ENCODE data around the gene EHD1. TPM values are rescaled to one million over a fixed set of nuclear protein-coding genes. Genes with fewer than 3 reads are reported as not detected.

Gene EHD1
- total RNA-seq, 4 donors from 2014 or later: 53.5 to 90.7 (median 67.4) TPM

MicroRNAs within 50 kb of the gene (microRNA counts, 767-probe panel; counts per million panel counts)
- microRNA hsa-miR-192-5p: 2,296 to 3,722 counts per million in 2 donors

Small RNA genes lying within 50 kb of the gene (microRNA-seq; reads per million reads assigned to microRNA genes)
- gene MIR6749: not detected
- gene MIR6750: not detected

Small RNA genes lying within 50 kb of the gene (small RNA-seq; reads per million reads assigned to genes)
- gene MIR6749 (not detected), gene MIR6750 (not detected)

Other genes with a start within 250 kb of the EHD1 start
- 10 to 100 TPM in 1 of 4 donors, 1 to 10 TPM in 3; 2.0 to 12.3 (median 4.8) TPM for gene NRXN2, start 155.4 kb downstream of the EHD1 start, total RNA-seq
- gene RASGRP2, start 134.5 kb downstream of the EHD1 start, total RNA-seq: 1 to 10 TPM; 2.8 to 8.9 (median 6.6) TPM
- gene PYGM, start 118.6 kb downstream of the EHD1 start, total RNA-seq: 10 to 100 TPM in 1 of 4 donors, 1 to 10 TPM in 3; 4.3 to 14.8 (median 6.7) TPM
- 100 to 1,000 TPM; 171 to 419 (median 297) TPM for gene SF1, start 100.1 kb downstream of the EHD1 start, total RNA-seq
- gene MAP4K2, start 75.4 kb downstream of the EHD1 start, total RNA-seq: 10 to 100 TPM; 35.5 to 77.8 (median 37.5) TPM
- gene MEN1, start 68.1 kb downstream of the EHD1 start, total RNA-seq: 10 to 100 TPM; 23.5 to 31.5 (median 25.1) TPM
- gene CDC42BPG, start 34.0 kb downstream of the EHD1 start, total RNA-seq: 10 to 100 TPM in 2 of 4 donors, 1 to 10 TPM in 2; 7.8 to 13.9 (median 10.2) TPM
- gene ATG2A, start 38.6 kb upstream of the EHD1 start, total RNA-seq: 10 to 100 TPM; 19.5 to 43.1 (median 36.7) TPM
- 10 to 100 TPM; 14.8 to 30.1 (median 21.7) TPM for gene PPP2R5B, start 46.1 kb upstream of the EHD1 start, total RNA-seq
- under 1 TPM in 1 of 4 donors, not detected in 3; 0.94 TPM for gene GPHA2, start 57.3 kb upstream of the EHD1 start, total RNA-seq
- under 1 TPM in 1 of 4 donors, not detected in 3; 0.27 TPM for gene MAJIN, start 93.5 kb upstream of the EHD1 start, total RNA-seq
- gene BATF2, start 118.3 kb upstream of the EHD1 start, total RNA-seq: 1 to 10 TPM; 1.2 to 9.1 (median 2.3) TPM
- 100 to 1,000 TPM in 3 of 4 donors, 10 to 100 TPM in 1; 76.6 to 166 (median 119) TPM for gene ARL2, start 135.5 kb upstream of the EHD1 start, total RNA-seq
- 10 to 100 TPM; 11.6 to 36.4 (median 19.2) TPM for gene SNX15, start 148.8 kb upstream of the EHD1 start, total RNA-seq
- 10 to 100 TPM in 1 of 4 donors, 1 to 10 TPM in 3; 2.1 to 13.1 (median 6.0) TPM for gene SAC3D1, start 162.6 kb upstream of the EHD1 start, total RNA-seq
- 10 to 100 TPM in 1 of 4 donors, 1 to 10 TPM in 3; 5.6 to 21.5 (median 6.8) TPM for gene NAALADL1, start 179.9 kb upstream of the EHD1 start, total RNA-seq
- 1 to 10 TPM in 1 of 4 donors, under 1 TPM in 2, not detected in 1; 0.71 to 1.8 (median 0.81) TPM for gene CDCA5, start 205.4 kb upstream of the EHD1 start, total RNA-seq
- gene ZFPL1, start 205.6 kb upstream of the EHD1 start, total RNA-seq: 10 to 100 TPM; 28.3 to 74.4 (median 49.3) TPM
- gene VPS51, start 217.6 kb upstream of the EHD1 start, total RNA-seq: 100 to 1,000 TPM; 222 to 608 (median 469) TPM
- gene TM7SF2, start 233.3 kb upstream of the EHD1 start, total RNA-seq: 10 to 100 TPM; 20.0 to 99.4 (median 53.5) TPM
- gene ZNHIT2, start 239.1 kb upstream of the EHD1 start, total RNA-seq: 10 to 100 TPM; 17.3 to 38.5 (median 25.9) TPM
- gene FAU, start 243.5 kb upstream of the EHD1 start, total RNA-seq: 1,000 to 10,000 TPM in 1 of 4 donors, 100 to 1,000 TPM in 3; 524 to 2,189 (median 600) TPM
- 100 to 1,000 TPM in 2 of 4 donors, 10 to 100 TPM in 2; 70.9 to 112 (median 91.6) TPM for gene MRPL49, start 243.7 kb upstream of the EHD1 start, total RNA-seq

Measured in thyroid gland (tissue), 4 donors.